Stimulated activated naive CD4-positive, alpha-beta T cell (primary cell): Measurements from ENCODE around the gene IL18R1.

Experiments
- DNase-seq, 6 experiments: peaks; one replicate each; lab custom pipeline; 2025; lab: John Stamatoyannopoulos, UW

IL18R1 gene

GRCh38 chr2:102387763-102388546, 32.4 kb downstream of the IL18R1 start:
- DNase-seq, result no peak

GRCh38 chr2:102391565-102391964, 36.0 kb downstream of the IL18R1 start:
- DNase-seq, result peak in 3 of 6 experiments; percentile 34 to 58 (median 48)

GRCh38 chr2:102392096-102392495, 36.5 kb downstream of the IL18R1 start:
- DNase-seq, result no peak

- DNase-seq, result no peak
Measured at GRCh38 chr2:102392942-102393341, 37.3 kb downstream of the IL18R1 start.

DNA sequence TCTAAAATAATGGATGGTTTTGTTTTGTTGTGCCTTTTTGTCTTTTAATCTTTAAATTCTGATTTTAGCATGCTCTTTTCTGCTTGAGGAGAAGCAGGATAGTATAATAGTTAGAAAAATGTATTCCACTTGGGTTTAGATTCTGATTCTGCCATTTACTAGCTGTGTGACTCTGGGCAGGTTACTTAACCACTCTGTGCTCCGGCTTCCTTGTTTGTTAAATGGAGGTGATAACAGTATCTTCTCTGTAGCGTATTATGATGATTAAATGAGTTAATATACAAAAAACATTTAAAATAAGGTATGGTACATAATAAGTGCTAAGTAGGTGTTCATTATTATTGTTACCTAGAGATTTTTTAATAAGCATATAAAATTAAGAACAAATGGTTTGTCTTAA, 40.4 kb downstream of the IL18R1 start:
- DNase-seq, result no peak

GRCh38 chr2:102397209-102397608, 41.6 kb downstream of the IL18R1 start:
- DNase-seq, result no peak

- DNase-seq, result no peak
Measured at GRCh38 chr2:102399499-102400141, 44.0 kb downstream of the IL18R1 start.

GRCh38 chr2:102401456-102401855, 45.9 kb downstream of the IL18R1 start:
- no peak for DNase-seq

- DNase-seq, result no peak
Measured at GRCh38 chr2:102401865-102402264, 46.3 kb downstream of the IL18R1 start.

GRCh38 chr2:102410952-102411351, 55.4 kb downstream of the IL18R1 start:
- DNase-seq, result no peak

DNA sequence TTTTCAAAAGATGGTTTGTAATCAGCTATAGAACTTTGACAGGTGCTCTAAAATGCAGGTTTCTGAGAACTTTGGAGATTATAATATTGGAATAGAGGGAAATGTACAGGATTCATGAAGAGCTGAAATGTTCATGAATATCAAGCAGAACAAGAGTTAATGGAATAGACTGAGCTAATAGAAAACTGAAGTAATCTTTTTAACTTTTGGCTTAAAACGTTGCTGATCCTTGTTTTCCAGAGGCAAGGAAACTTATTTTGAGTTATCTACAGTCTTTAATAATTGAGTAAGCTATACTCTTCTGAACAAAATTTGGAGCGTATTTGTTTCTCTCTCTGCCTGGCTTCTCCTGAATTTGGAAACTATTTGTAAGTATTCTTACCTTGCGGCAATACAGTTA, 56.6 kb downstream of the IL18R1 start:
- DNase-seq, result no peak

- DNase-seq, result peak in 2 of 6 experiments; percentile 7 to 9
Measured at GRCh38 chr2:102417946-102418345, 62.4 kb downstream of the IL18R1 start.

DNA sequence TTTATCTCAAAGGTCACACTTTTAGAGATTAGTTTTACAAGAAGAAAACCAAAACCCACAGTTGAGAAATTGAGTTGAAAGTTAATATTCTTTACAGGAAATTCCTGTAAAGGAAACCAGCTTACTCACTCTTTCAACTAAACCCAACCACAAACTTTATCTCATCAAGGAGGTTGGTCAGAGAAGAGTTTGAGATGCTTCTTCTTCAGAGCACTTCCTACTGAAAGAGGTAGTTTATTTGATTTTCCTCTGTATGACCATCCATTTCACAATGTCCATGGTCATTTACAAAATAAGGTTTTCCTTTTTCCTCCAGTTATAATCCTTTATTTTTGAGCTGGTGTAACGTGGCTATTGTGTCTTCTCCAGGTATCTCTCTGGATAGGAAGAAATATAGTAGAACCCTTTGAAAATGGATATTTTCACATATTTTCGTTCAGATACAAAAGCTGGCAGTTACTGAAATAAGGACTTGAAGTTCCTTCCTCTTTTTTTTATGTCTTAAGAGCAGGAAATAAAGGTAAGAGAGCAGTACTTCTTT, 62.9 kb downstream of the IL18R1 start:
- peak in 3 of 6 experiments; percentile 20 to 52 (median 40) for DNase-seq

GRCh38 chr2:102420290-102420689, 64.7 kb downstream of the IL18R1 start:
- DNase-seq, result no peak

DNA sequence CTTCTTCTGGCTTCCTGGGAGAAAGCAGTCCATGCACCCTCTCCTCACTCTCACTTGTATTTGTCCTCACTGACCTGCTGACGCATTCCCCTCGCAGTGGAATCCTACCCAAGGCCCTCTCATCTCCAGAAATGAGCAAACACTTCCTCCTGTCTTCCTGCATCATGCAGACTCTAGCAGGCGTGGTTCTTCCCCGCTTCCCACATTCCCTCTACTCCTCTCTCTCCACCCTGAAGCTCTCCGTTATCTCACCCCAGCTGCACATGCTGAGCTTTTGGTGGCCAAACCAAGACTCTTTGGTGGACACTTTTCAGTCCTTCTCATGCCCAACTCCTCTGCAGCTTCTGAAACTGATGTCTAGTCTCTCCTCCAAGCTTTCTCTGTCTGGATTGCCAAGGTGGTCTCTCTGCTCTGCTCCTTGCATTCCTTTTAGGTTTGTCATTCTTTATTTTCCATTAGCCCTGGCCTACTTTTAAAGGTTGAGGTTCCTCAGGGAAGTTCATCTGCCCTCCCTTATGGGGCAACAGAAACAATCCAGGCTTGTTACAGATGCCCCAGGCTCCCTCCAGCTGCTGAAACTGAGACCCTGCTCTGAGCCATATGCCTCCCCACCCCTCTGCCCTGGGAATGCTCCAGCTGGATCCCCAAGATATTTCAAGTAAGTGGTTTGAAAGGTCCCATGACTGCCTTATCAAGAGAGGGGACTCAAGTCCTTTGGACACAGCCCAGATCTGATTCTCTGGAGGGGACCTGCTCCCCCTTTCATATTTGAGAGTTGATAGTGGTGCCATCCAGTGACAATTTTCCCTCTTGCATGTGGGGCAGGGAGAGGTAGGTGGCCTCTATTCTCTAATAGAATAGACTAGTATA, 66.5 kb downstream of the IL18R1 start:
- no peak for DNase-seq

DNA sequence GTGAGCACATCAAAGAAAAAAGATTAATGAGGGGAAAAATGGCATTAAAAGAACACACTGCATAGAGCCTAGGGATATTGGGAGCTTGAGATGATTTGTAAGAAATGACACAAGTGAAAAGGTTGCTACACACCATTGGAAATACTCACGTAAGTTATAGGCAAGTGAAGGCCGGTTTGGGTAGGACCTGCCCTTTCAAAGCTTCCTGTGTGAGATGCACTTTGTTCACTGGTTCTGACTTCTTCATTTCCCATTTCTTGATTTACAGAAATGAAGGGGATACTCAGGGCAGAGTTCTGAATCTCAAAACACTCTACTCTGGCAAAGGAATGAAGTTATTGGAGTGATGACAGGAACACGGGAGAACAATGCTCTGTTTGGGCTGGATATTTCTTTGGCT, 67.3 kb downstream of the IL18R1 start, which contains the start of gene IL18RAP:
Gene IL18RAP (plus strand): TSS at position 251 of the 400 bp plus-strand sequence. CDS start 118 bp downstream, at position 369.
- no peak for DNase-seq

- DNase-seq, result no peak
Measured at GRCh38 chr2:102423368-102423767, 67.8 kb downstream of the IL18R1 start.

DNA sequence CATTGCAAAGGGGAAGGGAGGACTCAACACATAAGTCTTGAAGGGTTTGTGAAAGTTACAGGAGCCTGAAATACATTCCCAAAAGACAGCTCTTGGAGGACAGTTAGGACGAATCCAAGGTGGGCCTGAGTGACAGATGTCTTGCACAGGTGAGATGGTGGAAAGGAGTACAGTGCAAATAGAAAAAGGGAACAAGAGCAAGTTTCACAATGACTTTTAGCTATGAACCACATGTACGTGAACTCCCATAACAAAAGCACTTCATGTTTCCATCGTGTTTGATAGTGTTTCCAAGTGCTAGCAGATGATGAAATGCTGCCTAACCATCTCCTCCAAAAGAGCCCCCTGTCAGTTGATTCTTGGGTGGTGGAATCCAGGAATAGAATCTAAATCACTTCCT, 69.2 kb downstream of the IL18R1 start:
- no peak for DNase-seq

DNA sequence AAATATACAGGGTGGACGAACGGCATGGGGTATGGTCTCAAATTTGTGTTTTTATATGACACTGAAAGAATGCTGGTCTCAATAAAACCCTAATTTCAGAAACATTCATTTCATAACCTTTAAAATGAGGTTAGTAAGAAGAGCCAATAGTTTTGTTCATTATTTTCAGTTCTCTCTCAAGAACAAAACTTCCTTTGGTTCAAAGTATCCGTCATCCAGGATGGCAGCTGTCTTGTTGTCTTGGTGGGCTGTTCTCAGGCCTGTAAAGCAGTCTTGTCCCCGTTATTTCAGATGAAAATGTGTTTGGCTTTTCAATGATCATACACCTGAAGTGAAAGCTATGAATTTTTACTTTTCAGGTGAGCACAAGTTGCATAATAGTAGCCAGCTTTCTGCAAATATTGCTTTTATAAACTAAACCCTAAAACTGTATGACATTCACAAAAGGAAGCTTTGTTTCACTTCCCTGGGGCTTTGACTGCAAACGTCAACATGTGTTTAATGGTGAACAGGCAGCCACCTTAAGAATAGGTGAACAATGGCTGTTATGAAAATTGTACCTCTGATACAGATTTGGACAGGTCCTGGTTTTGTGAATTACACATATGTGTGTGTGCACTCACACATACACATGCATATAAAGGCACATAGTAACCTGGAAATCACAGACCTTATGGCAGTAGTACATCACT, 70.0 kb downstream of the IL18R1 start:
- DNase-seq, result no peak

- no peak for DNase-seq
Measured at GRCh38 chr2:102427249-102427648, 71.7 kb downstream of the IL18R1 start.

- DNase-seq, result no peak
Measured at GRCh38 chr2:102428573-102428972, 73.0 kb downstream of the IL18R1 start.

DNA sequence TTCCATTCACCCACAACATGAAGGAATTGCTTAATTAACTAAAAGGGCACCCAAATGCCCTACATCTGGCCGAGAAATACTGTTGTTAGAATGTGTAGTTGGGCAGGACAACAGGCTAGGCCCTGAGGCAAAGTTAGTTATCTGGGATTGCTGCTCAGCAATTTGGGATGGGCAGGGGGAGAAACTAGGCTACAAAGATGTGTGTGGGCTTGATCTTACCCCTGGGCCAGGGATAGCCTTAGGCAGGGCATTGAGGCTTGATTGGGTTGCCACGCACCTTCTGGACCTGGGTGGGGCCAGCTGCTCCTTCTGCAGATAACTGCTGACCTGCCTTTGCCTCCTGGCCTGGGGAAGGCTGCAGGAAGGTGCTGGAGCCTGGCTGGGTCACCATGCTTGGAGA, 76.8 kb downstream of the IL18R1 start:
- DNase-seq, result no peak
